Endodermal cell (in vitro differentiated cells): Measurements from ENCODE around the gene ZG16B. TPM values are rescaled to one million over a fixed set of nuclear protein-coding genes. Genes with fewer than 3 reads are reported as not detected.

Source experiments
- DNase-seq: peaks from one replicate; pipeline ENCODE4 v3.0.0-alpha.2; 2017
- H3K27ac ChIP-seq: 2 replicates; pipeline ENCODE4 v1.5.1; 2013; ENCODE audit warnings: mild to moderate bottlenecking, low read depth, low read length, moderate library complexity
- H3K27me3 ChIP-seq: 2 replicates; pipeline ENCODE4 v1.6.1; 2013; ENCODE audit warnings: mild to moderate bottlenecking, low read length, moderate library complexity; ENCODE audit not compliant: insufficient read depth, control insufficient read depth, poor library complexity, severe bottlenecking
- H3K36me3 ChIP-seq: 2 replicates; pipeline ENCODE4 v1.7.0; 2013; ENCODE audit warnings: mild to moderate bottlenecking, low read length, moderate library complexity; ENCODE audit not compliant: control insufficient read depth, insufficient read depth
- H3K4me1 ChIP-seq: one replicate; pipeline ENCODE4 v1.7.0; 2013; ENCODE audit warnings: low read length; ENCODE audit not compliant: control insufficient read depth, insufficient read depth
- H3K4me3 ChIP-seq: 2 replicates; pipeline ENCODE4 v1.5.1; 2013; ENCODE audit warnings: mild to moderate bottlenecking, low read length, moderate library complexity
- H3K9ac ChIP-seq: 2 replicates; pipeline ENCODE4 v1.6.1; 2013; ENCODE audit warnings: mild to moderate bottlenecking, low read length, moderate library complexity; ENCODE audit not compliant: poor library complexity, severe bottlenecking; ENCODE audit errors: extremely low read depth
- H3K9me3 ChIP-seq: 2 replicates; pipeline ENCODE4 v1.6.1; 2013; ENCODE audit warnings: mild to moderate bottlenecking, low read length, moderate library complexity; ENCODE audit not compliant: control insufficient read depth
- H3K27ac Mint-ChIP-seq: 2 replicates; pipeline ENCODE4 v1.8.0; 2020; ENCODE audit warnings: mixed read lengths
- H3K27me3 Mint-ChIP-seq: 2 replicates; pipeline ENCODE4 v1.8.0; 2021; ENCODE audit warnings: mild to moderate bottlenecking, mixed read lengths; ENCODE audit not compliant: insufficient read depth
- H3K36me3 Mint-ChIP-seq: 2 replicates; pipeline ENCODE4 v1.8.0; 2020; ENCODE audit warnings: low read depth, mixed read lengths
- H3K4me1 Mint-ChIP-seq: 2 replicates; pipeline ENCODE4 v1.8.0; 2020; ENCODE audit warnings: mixed read lengths
- H3K4me3 Mint-ChIP-seq: 2 replicates; pipeline ENCODE4 v1.8.0; 2020; ENCODE audit warnings: mild to moderate bottlenecking, moderate library complexity, mixed read lengths
- H3K9me3 Mint-ChIP-seq: 2 replicates; pipeline ENCODE4 v1.8.0; 2020; ENCODE audit warnings: mild to moderate bottlenecking, mixed read lengths
- CTCF ChIP-seq: fragments of 200-600 bp; sonication (generic); conservative IDR thresholded peaks from 2 replicates; pipeline ENCODE4 v1.5.0; 2021; ENCODE audit warnings: antibody characterized with exemption, mild to moderate bottlenecking
- WGBS, 2 experiments: methylation state at CpG; one replicate each; pipeline versions ENCODE4 v1.1.5 to v1.1.7; 2013; ENCODE audit warnings: missing lambda C conversion rate in 2 of 2, mixed read lengths in 1 of 2; ENCODE audit not compliant: insufficient coverage in 1 of 2, insufficient read length in 1 of 2; 5-methylcytosine and 5-hydroxymethylcytosine counted together
- total RNA-seq, 2 donors: library from RNA; stranded (reverse); fragmentation: NEBNext Ultra II Directional in 1 of 2; extraction: Animal tissue kit (Norgen Biotek cat#: 25700) in 1 of 2; gene quantifications; 2 replicates in 1 of 2; 3 replicates in 1 of 2; pipeline ENCODE4 v1.2.1, GENCODE V29; 2021

ZG16B gene
- total RNA-seq, 2 donors from 2014 or later: not detected

DNA sequence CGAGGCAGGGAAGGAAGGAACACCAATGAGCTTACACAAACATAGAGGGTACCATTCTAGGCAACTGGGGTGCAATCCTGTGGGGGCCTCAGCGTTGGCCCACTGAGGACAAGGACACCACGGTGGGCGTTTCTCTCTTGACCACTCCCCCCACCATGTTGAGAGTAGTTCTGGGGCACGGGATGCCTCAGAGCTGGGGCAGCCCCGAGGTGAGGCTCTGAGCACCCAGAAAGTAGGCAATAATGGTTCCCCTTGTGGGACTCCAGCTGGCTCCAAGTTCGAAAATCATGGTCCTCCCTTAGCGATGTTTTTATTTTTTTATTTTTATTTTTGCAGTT, 8.0 kb upstream of the ZG16B start:
- WGBS, 2 experiments: 81 to 89% methylated on average over 6 to 8 of the region's 8 CpGs
- no peaks in the 10 kb centered on the region for H3K4me1 Mint-ChIP-seq

GRCh38 chr16:2822496-2822895, 7.6 kb upstream of the ZG16B start:
- H3K4me3 ChIP-seq: no peak overlapping the region
- no peaks in the 10 kb centered on the region for H3K4me1 Mint-ChIP-seq
- no peaks in the 10 kb centered on the region for H3K36me3 ChIP-seq
- no peaks in the 10 kb centered on the region for H3K27me3 Mint-ChIP-seq
- no peak overlapping the region for H3K27ac ChIP-seq
- H3K27me3 ChIP-seq: no peaks in the 10 kb centered on the region
- TF ChIP-seq CTCF: no peak
- H3K36me3 Mint-ChIP-seq: no peaks in the 10 kb centered on the region
- 88 to 91% methylated on average over 4 of the region's 4 CpGs for WGBS, 2 experiments
- no peak overlapping the region for H3K4me3 Mint-ChIP-seq
- no peaks in the 10 kb centered on the region for H3K9me3 Mint-ChIP-seq
- no peak overlapping the region for H3K27ac Mint-ChIP-seq
- no peak for DNase-seq
- no peaks in the 10 kb centered on the region for H3K4me1 ChIP-seq
- H3K9ac ChIP-seq: no peak overlapping the region
- H3K9me3 ChIP-seq: no peaks in the 10 kb centered on the region

More for the DNA sequence above, 8.0 kb upstream of the ZG16B start:
- Mint-ChIP-seq H3K9me3 (no peaks in the 10 kb centered on the region), H3K27ac (no peak overlapping the region), H3K36me3 (no peaks in the 10 kb centered on the region), H3K27me3 (no peaks in the 10 kb centered on the region), H3K4me3 (no peak overlapping the region)
- peak; percentile 16 for DNase-seq
- Histone ChIP-seq H3K27me3 (no peaks in the 10 kb centered on the region), H3K4me3 (no peak overlapping the region), H3K4me1 (no peaks in the 10 kb centered on the region), H3K9ac (no peak overlapping the region), H3K9me3 (no peaks in the 10 kb centered on the region), H3K27ac (no peak overlapping the region), H3K36me3 (no peaks in the 10 kb centered on the region)
- no peak for TF ChIP-seq CTCF

DNA sequence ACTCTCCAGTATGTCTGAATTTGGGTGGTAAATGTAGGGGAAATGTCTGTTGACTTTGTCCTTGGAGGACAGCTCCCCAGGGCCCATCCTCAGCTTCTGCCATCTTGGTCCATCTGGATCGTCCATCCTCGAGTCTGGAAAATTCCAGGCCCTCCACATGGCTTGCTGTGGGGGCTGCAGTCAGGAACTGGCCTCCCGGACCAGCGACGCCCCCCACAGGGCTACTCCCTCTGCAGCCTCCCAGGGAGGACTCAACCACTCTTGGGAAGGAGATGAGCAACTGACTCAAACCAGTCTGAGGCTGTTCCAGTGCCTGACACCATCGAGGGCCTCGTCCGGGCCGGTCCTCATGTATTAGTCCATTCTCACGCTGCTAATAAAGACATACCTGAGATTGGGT, 5.5 kb upstream of the ZG16B start:
- no peaks in the 10 kb centered on the region for H3K9me3 ChIP-seq
- Mint-ChIP-seq H3K9me3 (no peaks in the 10 kb centered on the region), H3K4me3 (no peak overlapping the region), H3K4me1 (no peaks in the 10 kb centered on the region), H3K36me3 (no peaks in the 10 kb centered on the region), H3K27ac (no peak overlapping the region), H3K27me3 (no peaks in the 10 kb centered on the region)
- 80 to 91% methylated on average over 3 to 10 of the region's 10 CpGs for WGBS, 2 experiments
- DNase-seq: peak; percentile 30
- no peak overlapping the region for H3K9ac ChIP-seq
- no peak for TF ChIP-seq CTCF
- H3K36me3 ChIP-seq: no peaks in the 10 kb centered on the region
- no peaks in the 10 kb centered on the region for H3K4me1 ChIP-seq
- no peak overlapping the region for H3K4me3 ChIP-seq
- H3K27ac ChIP-seq: no peak overlapping the region
- H3K27me3 ChIP-seq: no peaks in the 10 kb centered on the region
